Measurements from ENCODE around the gene HECW1.

Gene HECW1

DNA sequence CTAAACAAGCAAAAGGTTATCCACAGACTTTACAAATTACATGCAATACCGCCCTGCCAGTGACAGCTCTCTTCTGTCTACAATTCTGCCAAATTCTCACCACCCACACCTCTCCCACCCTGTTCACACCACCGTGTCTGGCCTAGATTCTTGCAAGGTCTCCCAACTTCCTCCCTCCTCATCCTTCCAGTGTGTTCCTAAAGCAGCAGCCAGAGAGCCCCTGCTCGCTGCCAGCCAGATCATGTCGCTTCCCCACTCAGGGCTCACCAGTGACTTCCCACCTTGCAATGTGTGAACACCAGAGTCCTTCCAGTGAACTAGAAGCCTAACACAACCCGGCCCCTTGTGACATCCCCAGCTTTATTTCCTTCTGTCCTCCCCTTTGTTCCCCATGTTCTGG lies 121.6 kb downstream of the HECW1 start:
- ChIA-PET POLR2A (no interaction called here), CTCF (no interaction called here)
- no peak for TF ChIP-seq ELF4 (IDR thresholded peaks at IDR 0.05)
- no peak for DNase-seq (ENCODE audit: extremely low spot score)

DNA sequence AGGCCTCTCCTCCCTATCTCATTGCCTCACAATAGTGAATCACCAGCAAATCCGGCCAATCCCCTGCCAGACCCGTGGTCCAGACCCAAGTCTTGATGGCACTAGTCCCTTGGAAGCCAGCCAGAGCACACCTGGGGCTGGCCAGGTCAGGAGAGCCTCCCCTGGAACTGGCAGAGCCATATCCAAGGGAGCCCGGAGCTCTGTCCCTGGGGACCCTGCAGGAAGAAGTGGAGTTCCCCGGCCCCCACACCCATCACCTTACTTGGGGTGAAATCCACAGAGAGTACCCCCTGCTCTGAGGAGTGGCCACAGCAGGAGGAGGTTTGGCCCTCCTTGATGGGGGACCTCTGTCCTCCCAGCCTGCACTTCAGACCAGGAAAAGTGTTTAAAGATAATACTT lies 122.5 kb downstream of the HECW1 start:
- DNase-seq (ENCODE audit: extremely low spot score): no peak
- ChIA-PET CTCF (interaction anchor here (0.8 kb wide), 1 partner anchor 152 kb away, joined by 3 read pairs; no protein-coding TSS in a partner anchor), POLR2A (no interaction called here)
- no peak for TF ChIP-seq BHLHE40 (IDR thresholded peaks at IDR 0.05; ENCODE audit: borderline replicate concordance)

DNA sequence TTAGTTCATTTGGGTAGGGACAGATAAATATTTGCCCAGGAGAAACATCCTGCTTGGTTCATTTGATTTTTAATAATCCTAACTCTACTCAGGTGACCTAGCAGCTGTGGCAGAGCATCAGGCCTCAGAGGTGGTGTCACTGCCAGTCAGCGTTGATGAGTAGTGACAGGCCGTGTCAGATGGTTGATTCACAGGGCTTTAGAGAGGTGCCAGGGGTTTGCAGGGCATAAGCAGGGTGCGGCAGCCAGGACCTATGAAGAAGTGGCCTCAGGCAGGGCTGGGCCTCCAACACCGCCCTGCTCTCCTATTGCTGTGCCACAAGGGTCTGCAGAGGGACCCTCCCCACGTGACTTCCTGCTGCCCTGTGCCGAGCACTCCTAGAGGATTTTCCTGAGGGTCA lies 128.1 kb downstream of the HECW1 start:
- POLR2A ChIA-PET: no interaction called here
- CTCF ChIA-PET: no interaction called here
- TF ChIP-seq L3MBTL2 (conservative IDR thresholded peaks at IDR 0.05) (no peak), CTBP1 (IDR thresholded peaks at IDR 0.05; ENCODE audit: borderline replicate concordance) (no peak), FOXA1 (IDR thresholded peaks at IDR 0.05) (no peak), HDGF (IDR thresholded peaks at IDR 0.05; ENCODE audit: borderline replicate concordance) (no peak), NFRKB (IDR thresholded peaks at IDR 0.05) (no peak), ELF4 (IDR thresholded peaks at IDR 0.05) (no peak), FOXK2 (IDR thresholded peaks at IDR 0.05) (no peak), SUZ12 (IDR thresholded peaks at IDR 0.05) (no peak), SP1 (IDR thresholded peaks at IDR 0.05) (no peak), TARDBP (IDR thresholded peaks at IDR 0.05) (no peak), FOXM1 (IDR thresholded peaks at IDR 0.05; ENCODE audit: borderline replicate concordance) (no peak), ARNT (IDR thresholded peaks at IDR 0.05) (no peak)
- no peak for DNase-seq (ENCODE audit: extremely low spot score)

DNA sequence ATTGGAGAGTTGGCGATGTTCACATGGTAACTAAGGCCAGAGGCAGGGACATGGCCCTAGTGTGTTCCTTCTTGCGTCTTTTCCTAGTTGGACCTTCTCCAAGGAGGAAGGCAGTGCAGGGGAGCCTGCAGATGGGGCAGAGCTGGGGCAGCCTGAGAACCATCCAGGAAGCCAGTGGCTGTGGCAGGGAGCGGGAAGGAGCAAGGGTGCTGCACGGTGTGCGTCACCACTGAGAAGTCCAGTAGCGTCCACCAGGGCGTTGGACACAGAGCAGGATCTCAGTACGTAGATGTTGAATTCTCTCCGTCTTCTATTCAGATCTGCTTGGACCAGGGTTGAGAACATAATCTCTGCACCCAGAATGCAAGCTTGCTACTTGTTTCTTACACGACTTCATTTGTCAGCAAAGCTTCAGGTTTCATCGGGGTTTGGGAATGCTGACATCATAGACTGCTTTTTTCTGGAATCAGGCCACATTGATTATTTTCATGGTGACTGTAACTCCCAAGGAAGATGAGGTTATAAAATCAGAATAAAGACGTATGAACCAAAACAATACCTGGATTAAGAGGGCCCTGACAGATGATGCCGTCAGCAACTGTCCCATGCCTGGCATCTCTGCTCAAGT lies 130.3 kb downstream of the HECW1 start:
- ChIA-PET CTCF (interaction anchor here (1.1 to 1.2 kb wide), 2 partner anchors 19 to 302 kb away, joined by 3 to 4 read pairs; no protein-coding TSS in a partner anchor), POLR2A (no interaction called here)
- TF ChIP-seq ZNF384 (IDR thresholded peaks at IDR 0.05) (no peak), TARDBP (IDR thresholded peaks at IDR 0.05) (no peak), FOXM1 (IDR thresholded peaks at IDR 0.05; ENCODE audit: borderline replicate concordance) (no peak), HDGF (IDR thresholded peaks at IDR 0.05; ENCODE audit: borderline replicate concordance) (no peak)
- DNase-seq (ENCODE audit: extremely low spot score): no peak

DNA sequence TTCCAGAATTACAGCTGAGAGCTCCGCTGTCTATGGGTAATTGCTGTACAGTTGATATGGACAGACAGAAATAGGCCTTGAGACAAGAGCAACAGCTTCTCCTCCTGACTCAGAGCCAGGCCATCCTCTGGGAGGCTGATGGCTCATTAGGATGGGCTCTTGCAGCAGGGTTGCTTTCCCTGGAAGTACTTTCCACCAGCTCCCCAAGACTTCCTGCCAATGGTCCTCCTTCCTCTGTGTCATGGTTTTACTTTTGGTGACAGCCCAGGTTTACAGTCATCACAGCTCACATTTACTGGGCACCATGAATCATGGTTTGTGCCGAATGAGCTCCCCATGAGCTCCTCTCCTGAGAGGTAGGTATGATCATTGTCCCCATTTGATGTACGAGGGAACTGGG lies 131.8 kb downstream of the HECW1 start:
- ChIA-PET CTCF (no interaction called here), POLR2A (no interaction called here)
- DNase-seq (ENCODE audit: extremely low spot score): no peak
- TF ChIP-seq ELF4 (IDR thresholded peaks at IDR 0.05) (no peak), ZNF384 (IDR thresholded peaks at IDR 0.05) (no peak), TARDBP (IDR thresholded peaks at IDR 0.05) (no peak), FOXA1 (IDR thresholded peaks at IDR 0.05) (no peak), SP1 (IDR thresholded peaks at IDR 0.05) (no peak), HDGF (IDR thresholded peaks at IDR 0.05; ENCODE audit: borderline replicate concordance) (no peak), BHLHE40 (IDR thresholded peaks at IDR 0.05; ENCODE audit: borderline replicate concordance) (no peak)

DNA sequence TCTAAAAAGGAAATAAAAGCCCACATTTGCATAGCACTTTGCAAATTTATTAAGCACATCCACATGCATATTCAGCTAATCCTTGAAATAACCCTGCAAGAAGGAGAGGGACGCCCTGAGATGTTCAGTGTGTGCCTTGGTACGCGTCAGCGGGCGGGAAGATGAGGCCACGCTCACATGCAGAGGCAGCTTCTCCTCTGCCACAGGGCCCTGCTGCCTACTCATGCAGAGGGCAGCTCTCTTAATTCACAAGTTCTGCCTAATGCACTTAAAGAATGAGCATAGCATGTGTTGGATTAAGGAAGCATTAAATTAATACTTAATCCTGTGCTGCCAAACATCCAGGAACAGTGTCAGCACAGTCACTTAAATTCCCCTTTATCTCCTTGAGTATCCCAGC lies 132.3 kb downstream of the HECW1 start:
- ChIA-PET POLR2A (no interaction called here), CTCF (no interaction called here)
- TF ChIP-seq ZNF384 (IDR thresholded peaks at IDR 0.05) (no peak), BHLHE40 (IDR thresholded peaks at IDR 0.05; ENCODE audit: borderline replicate concordance) (no peak), SUZ12 (IDR thresholded peaks at IDR 0.05) (no peak), TARDBP (IDR thresholded peaks at IDR 0.05) (no peak), ARNT (IDR thresholded peaks at IDR 0.05) (no peak), ELF4 (IDR thresholded peaks at IDR 0.05) (no peak)
- TF ChIP-seq, protein P1, sequence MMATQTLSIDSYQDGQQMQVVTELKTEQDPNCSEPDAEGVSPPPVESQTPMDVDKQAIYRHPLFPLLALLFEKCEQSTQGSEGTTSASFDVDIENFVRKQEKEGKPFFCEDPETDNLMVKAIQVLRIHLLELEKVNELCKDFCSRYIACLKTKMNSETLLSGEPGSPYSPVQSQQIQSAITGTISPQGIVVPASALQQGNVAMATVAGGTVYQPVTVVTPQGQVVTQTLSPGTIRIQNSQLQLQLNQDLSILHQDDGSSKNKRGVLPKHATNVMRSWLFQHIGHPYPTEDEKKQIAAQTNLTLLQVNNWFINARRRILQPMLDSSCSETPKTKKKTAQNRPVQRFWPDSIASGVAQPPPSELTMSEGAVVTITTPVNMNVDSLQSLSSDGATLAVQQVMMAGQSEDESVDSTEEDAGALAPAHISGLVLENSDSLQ (IDR thresholded peaks at IDR 0.05): no peak
- DNase-seq (ENCODE audit: extremely low spot score): no peak

DNA sequence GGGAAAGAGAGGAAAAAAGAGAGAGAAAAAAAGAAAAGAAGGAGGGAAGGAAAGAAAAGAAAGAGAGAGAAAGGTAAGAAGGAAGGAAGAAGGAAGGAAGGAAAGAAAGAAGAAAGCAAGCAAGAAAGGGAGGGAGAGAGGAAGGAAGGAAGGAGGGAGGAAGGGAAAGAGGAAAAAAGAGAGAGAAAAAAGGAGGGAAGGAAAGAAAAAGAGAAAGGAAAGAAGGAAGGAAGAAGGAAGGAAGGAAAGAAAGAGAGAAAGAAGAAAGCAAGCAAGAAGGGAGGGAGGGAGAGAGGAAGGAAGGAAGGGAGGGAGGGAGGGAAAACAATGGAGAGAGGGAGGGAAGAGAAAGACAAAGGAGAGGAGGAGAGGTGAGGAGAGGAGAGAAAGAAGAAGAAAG lies 135.3 kb downstream of the HECW1 start:
- ChIA-PET POLR2A (no interaction called here), CTCF (no interaction called here)
- no peak for TF ChIP-seq TARDBP (IDR thresholded peaks at IDR 0.05)
- no peak for TF ChIP-seq CTBP1 (IDR thresholded peaks at IDR 0.05; ENCODE audit: borderline replicate concordance)
- TF ChIP-seq LEF1 (IDR thresholded peaks at IDR 0.05; ENCODE audit: borderline replicate concordance): no peak
- TF ChIP-seq L3MBTL2 (conservative IDR thresholded peaks at IDR 0.05): no peak
- TF ChIP-seq ARNT (IDR thresholded peaks at IDR 0.05): no peak
- TF ChIP-seq SP1 (IDR thresholded peaks at IDR 0.05): no peak
- no peak for TF ChIP-seq FOXK2 (IDR thresholded peaks at IDR 0.05)
- TF ChIP-seq ZNF384 (IDR thresholded peaks at IDR 0.05): no peak
- TF ChIP-seq FOXA1 (IDR thresholded peaks at IDR 0.05): no peak
- TF ChIP-seq HDGF (IDR thresholded peaks at IDR 0.05; ENCODE audit: borderline replicate concordance): no peak
- no peak for TF ChIP-seq NFRKB (IDR thresholded peaks at IDR 0.05)
- TF ChIP-seq SUZ12 (IDR thresholded peaks at IDR 0.05): no peak
- no peak for TF ChIP-seq ELF4 (IDR thresholded peaks at IDR 0.05)
- no peak for DNase-seq (ENCODE audit: extremely low spot score)

DNA sequence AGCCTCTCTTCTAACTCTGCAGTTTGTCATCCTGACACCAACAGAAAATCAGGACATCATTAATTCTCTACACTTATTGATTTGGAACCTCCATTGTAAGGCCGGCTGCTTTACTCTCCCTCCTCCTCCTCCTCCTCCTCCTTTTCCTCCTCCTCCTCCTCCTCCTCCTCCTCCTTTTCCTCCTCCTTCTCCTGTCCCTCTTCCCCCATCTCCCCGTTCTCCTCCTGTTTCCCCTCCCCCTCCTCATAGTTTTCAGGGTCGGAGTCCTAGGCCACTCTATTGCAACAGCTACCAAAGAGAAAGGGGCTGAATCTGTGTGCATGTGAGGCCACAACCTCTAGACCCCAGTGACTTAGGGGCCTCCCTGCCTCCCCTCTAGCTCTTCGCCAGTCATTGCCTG lies 136.1 kb downstream of the HECW1 start:
- CTCF ChIA-PET: interaction anchor here (1.1 kb wide), 1 partner anchor 13 kb away, joined by 3 read pairs; no protein-coding TSS in a partner anchor
- TF ChIP-seq ELF4 (IDR thresholded peaks at IDR 0.05) (no peak), NFRKB (IDR thresholded peaks at IDR 0.05) (no peak), HDGF (IDR thresholded peaks at IDR 0.05; ENCODE audit: borderline replicate concordance) (no peak), FOXA1 (IDR thresholded peaks at IDR 0.05) (no peak), ZNF384 (IDR thresholded peaks at IDR 0.05) (no peak), FOXM1 (IDR thresholded peaks at IDR 0.05; ENCODE audit: borderline replicate concordance) (no peak), LEF1 (IDR thresholded peaks at IDR 0.05; ENCODE audit: borderline replicate concordance) (no peak), TARDBP (IDR thresholded peaks at IDR 0.05) (no peak), L3MBTL2 (conservative IDR thresholded peaks at IDR 0.05) (no peak), FOXK2 (IDR thresholded peaks at IDR 0.05) (no peak), ARNT (IDR thresholded peaks at IDR 0.05) (no peak)
- TF ChIP-seq, protein P1 (IDR thresholded peaks at IDR 0.05): no peak
- POLR2A ChIA-PET: no interaction called here
- DNase-seq (ENCODE audit: extremely low spot score): no peak

Measured in HEK293T (cell line).